Measurements from ENCODE around the gene IL2RA.
"Not testable (repeated sequence)": the region's sequence is repeated elsewhere in the genome, so short reads cannot be mapped to it uniquely, and the experiment has no call there.

IL2RA gene

DNA sequence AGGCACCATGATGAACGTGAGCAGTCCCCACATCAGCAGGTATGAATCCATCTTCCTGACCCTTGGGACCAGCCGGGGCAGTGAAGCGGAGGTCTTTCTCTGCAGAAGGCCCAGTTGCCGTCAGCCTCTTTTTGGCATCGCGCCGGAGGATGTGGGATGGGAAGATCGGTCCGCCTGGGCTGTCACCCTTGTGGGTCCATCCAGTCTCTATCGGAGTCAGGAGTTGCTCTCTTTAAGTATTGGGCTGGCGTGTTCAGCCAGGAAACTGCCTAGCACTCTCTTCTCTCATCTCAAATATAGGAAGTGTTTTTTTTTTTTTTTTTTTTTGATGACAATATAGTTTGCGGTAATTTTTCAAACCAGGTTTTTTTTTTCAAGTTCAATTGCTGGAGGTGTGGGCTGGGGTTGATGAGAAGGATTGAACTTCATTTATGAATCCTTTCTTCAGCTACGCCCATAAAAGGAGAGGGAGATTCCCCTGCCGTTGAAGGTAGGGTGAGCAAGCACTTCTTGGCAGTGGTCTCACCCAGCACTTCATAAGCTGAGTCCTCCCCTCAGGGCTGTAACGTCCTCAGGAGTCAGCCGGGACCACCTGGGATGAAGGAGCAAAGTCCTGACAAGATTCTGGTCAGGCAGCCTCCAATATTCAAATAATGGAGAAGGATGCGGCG lies at the start of gene IL2RA:
TSS of gene IL2RA (minus strand) at position 267 of the 671 bp plus-strand sequence. CDS start at position 51, 216 bp downstream.
- no peak for DNase-seq (ENCODE audit: low read depth)

GRCh38 chr10:6110136-6110535 lies 48.0 kb upstream of the IL2RA start:
- no peak for DNase-seq (ENCODE audit: low read depth)

GRCh38 chr10:6109444-6109775 lies 47.2 kb upstream of the IL2RA start:
- DNase-seq (ENCODE audit: low read depth), result no peak

DNA sequence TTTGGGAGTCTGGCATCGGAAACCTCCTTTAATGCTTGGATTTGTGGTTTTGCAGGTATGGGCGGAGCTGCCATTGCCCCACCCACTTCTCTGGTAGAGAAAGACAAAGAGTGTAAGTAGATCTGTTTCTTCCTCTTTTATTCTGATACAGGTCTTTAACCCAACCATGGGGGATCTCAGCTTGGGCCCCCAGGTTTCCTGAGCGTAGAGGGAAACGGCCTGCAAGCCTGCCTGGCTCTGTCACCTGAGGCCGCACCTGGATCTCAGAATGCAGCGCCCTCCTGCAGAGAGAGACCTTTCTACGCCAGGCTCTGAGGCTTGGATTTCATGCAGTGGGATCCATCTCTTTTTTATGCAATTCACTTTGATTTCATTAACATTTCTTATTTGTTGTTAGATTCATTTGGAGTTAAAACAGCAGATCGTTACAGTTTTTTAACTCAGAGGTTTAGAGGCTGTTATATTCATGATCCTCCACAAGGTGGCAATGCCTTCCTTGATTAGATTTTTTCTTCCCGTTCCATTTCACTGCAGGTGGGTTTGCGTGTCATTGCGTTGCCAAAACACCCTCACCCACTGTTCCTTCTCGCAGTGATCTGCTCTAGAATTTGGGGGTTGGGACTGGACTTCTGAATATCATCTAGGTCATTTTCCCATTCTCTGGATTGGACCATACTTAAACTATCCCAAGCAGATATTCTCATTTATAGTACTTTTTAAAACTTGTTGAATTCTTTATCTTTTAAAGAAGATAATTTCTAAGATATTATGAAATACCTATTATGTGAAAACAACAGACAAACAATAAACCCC lies 46.7 kb upstream of the IL2RA start:
- no peak for DNase-seq (ENCODE audit: low read depth)

DNA sequence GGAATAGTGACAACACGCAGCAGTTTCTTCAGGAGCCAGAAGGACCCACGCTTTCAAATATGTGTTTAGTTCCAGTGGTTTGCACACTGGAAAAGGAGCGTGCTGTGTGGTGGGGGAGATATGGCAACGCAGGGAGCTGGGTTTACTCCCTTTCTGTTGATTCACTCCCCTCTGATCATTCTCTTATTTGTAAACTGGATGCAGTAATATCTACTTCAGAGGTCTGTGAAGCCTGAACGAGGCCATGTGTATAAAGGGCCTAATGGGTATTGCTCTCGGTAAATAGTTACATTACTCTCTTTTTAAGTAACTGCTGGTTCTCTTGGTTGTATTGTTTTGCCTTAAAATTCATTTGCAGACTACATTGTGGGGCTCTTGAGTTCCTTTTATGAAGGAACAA lies 45.9 kb upstream of the IL2RA start:
- no peak for DNase-seq (ENCODE audit: low read depth)

- DNase-seq (ENCODE audit: low read depth), result not testable (repeated sequence)
Measured at GRCh38 chr10:6107616-6108015, 45.4 kb upstream of the IL2RA start.

DNA sequence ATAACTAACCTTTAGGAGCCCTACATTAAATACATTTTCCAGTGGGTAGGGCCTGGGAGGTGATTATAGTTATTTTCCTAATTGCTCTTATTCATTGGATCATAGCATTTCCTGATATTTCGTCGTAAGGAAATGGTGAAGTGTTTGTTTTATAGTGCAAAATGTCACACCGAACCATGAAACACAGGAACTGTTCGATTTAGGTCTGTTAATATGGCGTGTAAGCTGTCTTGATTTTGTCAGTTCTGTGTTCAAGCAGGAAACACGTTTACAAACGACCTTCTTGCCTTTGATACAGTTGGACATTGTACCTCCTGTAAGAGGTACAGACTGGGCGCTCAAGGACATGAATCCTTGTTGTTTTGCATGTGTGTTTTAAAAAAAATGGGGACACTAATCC lies 41.4 kb upstream of the IL2RA start:
- no peak for DNase-seq (ENCODE audit: low read depth)

DNA sequence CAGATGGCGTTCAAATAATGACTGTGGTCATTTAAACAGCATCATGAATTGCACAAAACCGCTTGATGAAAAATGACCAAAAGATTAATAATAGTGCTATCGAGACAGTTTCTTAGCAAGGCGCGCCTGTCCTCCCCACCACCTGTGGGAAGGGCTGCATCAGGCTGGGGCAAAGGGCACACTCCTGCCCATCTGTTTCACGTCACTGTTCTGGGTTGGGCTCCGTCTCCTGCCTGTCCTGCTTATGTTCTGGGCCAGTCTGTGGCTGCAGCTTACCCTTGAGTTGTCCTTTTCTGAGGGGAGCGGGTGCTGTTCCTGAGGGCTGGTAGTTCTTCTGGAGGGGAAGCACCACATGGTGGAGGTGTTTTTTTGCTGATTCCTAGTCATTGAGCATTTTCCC lies 40.0 kb upstream of the IL2RA start:
- DNase-seq (ENCODE audit: low read depth), result no peak

GRCh38 chr10:6101181-6101580 lies 39.0 kb upstream of the IL2RA start:
- DNase-seq (ENCODE audit: low read depth), result no peak

DNA sequence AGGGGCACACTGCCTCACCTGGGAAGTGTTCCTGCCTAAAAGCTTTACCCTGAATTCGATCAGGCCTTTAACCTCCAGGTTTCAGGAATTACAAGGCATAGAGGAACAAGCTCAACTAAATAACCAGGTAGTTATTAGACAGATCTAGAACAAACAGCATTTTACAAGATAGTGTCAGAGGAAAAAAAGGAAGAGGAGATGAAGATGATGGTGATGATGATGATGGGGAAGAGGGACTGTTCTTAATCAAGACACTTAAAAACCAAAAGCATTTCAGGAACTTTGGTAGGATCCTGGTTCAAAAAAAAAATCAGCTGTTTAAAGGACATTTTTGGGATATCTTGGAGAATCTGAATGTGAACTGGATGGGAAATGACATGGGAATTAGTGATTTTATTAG lies 38.2 kb upstream of the IL2RA start:
- no peak for DNase-seq (ENCODE audit: low read depth)

DNA sequence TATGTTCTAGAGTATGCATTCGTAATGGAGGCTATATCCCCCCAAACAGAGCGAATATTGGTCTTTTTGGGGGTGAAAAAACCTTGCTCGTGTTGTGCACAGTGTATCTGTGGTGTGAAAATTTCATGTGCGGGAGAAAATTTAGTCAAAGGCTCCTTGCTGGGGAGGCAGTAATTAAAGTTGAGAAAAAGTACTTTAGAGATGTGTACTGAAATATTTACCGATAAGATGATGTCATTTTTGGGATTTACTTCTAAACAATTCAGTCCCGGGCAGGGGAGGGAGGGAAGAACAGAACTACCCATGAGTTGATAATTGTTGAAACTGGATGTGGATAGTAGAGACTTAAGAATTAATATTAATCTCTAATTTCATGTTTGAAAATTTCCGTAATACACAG lies 36.0 kb upstream of the IL2RA start:
- DNase-seq (ENCODE audit: low read depth), result no peak

GRCh38 chr10:6097063-6097462 lies 34.9 kb upstream of the IL2RA start:
- DNase-seq (ENCODE audit: low read depth), result no peak

DNA sequence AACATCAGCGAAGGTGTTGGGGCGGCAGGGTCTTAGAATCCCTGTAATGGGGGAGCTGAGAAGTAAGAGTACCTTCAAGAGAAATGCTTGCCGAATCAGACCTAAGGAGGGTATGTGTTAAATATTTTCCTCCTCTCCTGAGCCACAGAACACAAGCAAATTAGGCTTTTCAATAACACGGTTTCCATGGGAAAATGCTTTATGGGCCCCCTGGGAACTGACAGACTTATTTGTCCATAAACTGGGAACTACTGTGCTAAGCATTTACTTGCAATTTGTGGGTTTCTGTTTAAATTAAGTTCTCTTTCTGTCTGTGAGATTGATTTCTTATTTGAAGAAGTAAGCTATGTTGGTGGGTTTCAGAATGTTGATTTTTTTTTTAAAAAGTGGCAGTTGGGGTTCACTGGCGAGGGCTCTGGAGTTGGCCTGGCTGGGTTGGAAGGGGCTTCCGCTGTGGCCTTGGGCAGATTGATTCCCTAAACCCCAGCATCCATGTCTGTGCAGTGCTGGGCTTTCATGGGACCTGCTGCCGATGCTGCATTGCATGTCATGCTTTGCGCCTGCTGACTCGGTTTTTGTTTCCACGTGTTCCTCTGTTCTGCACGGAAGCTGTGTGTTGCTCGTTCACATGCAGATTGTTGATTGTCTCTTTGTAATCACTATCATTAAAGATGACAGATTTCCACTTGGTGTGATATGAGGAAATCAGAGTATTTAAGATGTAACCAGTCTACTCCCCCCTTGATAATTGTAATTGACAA lies 33.8 kb upstream of the IL2RA start:
- no peak for DNase-seq (ENCODE audit: low read depth)

GRCh38 chr10:6092731-6093130 lies 30.6 kb upstream of the IL2RA start:
- DNase-seq (ENCODE audit: low read depth), result no peak

DNA sequence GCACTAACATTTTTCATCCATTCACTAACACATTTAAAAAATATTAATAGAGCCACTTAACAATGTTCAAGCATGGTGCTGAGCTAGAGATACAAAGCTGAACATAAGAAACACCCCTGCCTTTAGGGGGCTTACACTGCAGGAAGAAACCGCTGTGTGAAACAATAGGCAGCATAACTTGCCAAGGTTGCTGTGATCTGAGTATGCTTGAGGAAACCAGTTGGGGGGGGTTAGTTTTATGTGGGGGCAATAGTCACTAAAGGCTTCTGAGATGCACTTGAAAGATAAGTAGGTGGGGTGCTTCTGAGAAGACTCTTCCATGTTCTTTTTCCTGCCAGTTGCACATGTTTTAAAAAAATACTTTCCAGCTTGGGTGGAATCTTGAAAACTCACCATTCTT lies 29.5 kb upstream of the IL2RA start:
- no peak for DNase-seq (ENCODE audit: low read depth)

- DNase-seq (ENCODE audit: low read depth), result no peak
Measured at GRCh38 chr10:6089334-6090219, 27.4 kb upstream of the IL2RA start.

- peak; percentile 79 for DNase-seq (ENCODE audit: low read depth)
Measured at GRCh38 chr10:6088721-6089333, 26.7 kb upstream of the IL2RA start, which contains the start of gene RBM17. Gene RBM17 (plus strand): TSS chr10:6089034. CDS start chr10:6097066, 8,032 bp downstream.

DNA sequence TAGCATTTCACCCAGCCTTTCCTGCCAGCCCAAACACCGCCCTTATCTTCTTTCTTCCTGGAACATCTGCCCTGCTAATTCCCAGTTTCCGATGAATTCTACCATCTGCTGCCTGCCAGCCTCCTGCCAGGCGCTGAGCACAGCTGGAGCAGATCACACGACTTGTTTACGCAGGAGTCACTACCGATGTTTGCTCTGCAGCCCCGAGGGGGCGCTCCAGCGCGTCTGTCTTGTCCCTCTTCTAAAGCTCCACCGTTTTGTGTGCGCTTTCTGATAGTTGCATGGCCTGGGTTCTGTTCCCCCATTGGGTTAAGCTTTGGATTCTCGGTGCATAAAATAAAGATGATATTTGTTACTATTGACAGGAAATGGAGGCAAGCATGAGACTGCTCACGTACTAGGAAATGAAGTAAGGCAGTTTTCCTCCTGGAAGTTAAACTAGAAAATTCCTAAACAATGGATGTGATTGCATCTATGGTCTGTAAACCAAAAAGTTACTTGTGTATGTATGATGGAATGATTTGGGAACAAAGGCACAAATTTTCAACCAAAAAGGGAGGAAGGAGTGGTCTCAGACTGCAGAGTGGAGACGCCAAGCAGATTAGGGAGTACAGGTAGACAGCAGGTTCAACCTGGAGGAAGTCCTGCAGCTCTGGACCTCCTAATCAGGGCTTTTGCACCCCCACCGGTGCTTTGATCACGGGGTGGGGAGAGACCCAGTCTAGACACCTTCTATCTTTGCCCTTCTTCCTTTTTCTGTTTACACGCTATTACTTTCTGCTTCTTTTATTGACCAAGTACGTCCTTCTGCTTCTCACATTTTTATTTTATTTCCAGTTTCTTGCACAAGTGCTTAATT lies 24.4 kb upstream of the IL2RA start:
- DNase-seq (ENCODE audit: low read depth), result peak; percentile 41

DNA sequence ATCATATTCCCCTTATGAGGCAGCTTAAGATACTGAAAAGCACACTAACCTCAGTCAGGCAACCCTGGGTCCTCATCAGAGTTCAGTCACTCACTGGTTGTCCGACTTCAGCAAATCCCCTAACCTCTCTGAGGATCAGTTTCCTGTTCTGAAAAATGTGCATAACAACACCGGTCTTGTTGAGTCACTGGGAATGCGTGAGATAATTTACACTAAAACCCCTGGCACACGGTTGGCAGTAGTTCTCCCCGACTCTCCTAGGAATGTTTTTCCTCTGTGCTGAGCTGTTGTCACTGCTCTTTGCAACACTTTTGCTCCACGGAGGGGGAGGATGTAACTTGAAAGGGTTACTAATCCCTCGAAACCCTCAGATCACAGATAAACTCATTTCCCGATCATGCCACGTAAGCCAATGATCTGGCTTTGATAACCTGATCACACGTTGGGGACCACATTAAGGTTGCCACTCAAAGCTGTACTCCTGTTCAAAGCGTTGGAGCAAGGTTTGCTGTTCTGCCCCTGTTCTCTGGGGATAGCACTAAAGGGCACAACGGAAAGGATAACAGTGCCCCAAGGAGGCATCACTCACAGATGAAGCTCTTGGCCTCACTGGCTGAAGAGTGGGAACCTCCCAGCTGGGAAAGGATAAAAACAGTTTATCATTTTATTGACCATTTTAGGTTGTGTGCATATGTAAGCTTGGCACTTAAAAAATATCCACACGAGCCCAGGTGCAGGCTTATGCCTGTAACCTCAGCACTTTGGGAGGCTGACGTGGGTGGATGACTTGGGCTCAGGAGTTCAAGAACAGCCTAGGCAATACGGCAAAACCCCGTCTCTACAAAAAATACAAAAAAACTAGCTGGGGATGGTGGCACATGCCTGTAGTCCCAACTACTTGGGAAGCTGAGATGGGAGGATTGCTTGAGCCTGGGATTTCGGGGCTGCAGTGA lies 21.6 kb upstream of the IL2RA start:
- DNase-seq (ENCODE audit: low read depth), result no peak
